Bronchial epithelial cell (primary cell): ENCODE results near the gene XPR1. TPM values are rescaled to one million over a fixed set of nuclear protein-coding genes. Genes with fewer than 3 reads are reported as not detected.
"Not testable (repeated sequence)": the region's sequence is repeated elsewhere in the genome, so short reads cannot be mapped to it uniquely, and the experiment has no call there.

Experiments used
- DNase-seq: peaks from one replicate; pipeline ENCODE4 v3.0.0-alpha.2; 2010; ENCODE audit warnings: low read depth
- FAIRE-seq: peaks from 2 replicates; lab custom pipeline; 2011; peaks lifted over from hg19 to GRCh38; lab: Jason Lieb, UNC
- H3K27me3 ChIP-seq: 2 replicates; pipeline ENCODE4 v1.5.1; 2011; ENCODE audit warnings: low read length; ENCODE audit not compliant: control insufficient read depth, insufficient read depth
- H3K36me3 ChIP-seq: 2 replicates; pipeline ENCODE4 v1.5.1; 2011; ENCODE audit warnings: low read length; ENCODE audit not compliant: control insufficient read depth, insufficient read depth
- H3K4me3 ChIP-seq: 2 replicates; pipeline ENCODE4 v1.5.1; 2011; ENCODE audit warnings: mild to moderate bottlenecking, low read depth, low read length, control low read depth
- total RNA-seq: library from RNA; depleted of rRNA; stranded (reverse); fragments of >200 nt; gene quantifications from 2 replicates; pipeline ENCODE4 v1.2.1, GENCODE V29; 2014
- TF ChIP-seq, protein P1 (sequence below): IDR thresholded peaks from 2 replicates; pipeline ENCODE4 v1.5.1; 2011; ENCODE audit warnings: mild to moderate bottlenecking, moderate library complexity, low read length, control low read depth, inconsistent platforms; ENCODE audit not compliant: insufficient read depth, severe bottlenecking

XPR1 gene
- total RNA-seq, 1 donor from 2014 or later, result 35.0 TPM

DNA sequence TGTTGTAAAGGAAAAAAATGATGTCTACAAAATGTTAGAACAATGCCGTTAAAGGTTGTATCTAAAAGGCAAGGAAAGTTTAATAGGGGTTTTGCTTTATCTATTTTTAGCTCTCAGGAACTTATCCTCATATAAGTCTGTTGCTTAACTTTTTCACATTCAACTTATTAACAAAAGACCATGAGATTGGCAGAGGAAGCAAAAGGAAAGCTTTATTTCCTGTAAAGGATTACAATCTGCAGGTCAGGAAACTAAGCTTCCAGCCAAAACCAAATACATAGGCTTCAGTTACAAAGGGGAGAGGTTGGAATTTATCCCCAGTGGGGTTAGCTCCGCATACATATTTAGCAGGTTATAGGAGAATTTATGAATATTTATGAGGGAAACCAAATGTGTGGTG, 222.2 kb downstream of the XPR1 start:
- Histone ChIP-seq H3K27me3 (no peaks in the 10 kb centered on the region), H3K4me3 (no peak overlapping the region), H3K36me3 (no peaks in the 10 kb centered on the region)
- TF ChIP-seq, protein P1, sequence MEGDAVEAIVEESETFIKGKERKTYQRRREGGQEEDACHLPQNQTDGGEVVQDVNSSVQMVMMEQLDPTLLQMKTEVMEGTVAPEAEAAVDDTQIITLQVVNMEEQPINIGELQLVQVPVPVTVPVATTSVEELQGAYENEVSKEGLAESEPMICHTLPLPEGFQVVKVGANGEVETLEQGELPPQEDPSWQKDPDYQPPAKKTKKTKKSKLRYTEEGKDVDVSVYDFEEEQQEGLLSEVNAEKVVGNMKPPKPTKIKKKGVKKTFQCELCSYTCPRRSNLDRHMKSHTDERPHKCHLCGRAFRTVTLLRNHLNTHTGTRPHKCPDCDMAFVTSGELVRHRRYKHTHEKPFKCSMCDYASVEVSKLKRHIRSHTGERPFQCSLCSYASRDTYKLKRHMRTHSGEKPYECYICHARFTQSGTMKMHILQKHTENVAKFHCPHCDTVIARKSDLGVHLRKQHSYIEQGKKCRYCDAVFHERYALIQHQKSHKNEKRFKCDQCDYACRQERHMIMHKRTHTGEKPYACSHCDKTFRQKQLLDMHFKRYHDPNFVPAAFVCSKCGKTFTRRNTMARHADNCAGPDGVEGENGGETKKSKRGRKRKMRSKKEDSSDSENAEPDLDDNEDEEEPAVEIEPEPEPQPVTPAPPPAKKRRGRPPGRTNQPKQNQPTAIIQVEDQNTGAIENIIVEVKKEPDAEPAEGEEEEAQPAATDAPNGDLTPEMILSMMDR, result no peak
- DNase-seq (no peak), FAIRE-seq (no peak)

DNA sequence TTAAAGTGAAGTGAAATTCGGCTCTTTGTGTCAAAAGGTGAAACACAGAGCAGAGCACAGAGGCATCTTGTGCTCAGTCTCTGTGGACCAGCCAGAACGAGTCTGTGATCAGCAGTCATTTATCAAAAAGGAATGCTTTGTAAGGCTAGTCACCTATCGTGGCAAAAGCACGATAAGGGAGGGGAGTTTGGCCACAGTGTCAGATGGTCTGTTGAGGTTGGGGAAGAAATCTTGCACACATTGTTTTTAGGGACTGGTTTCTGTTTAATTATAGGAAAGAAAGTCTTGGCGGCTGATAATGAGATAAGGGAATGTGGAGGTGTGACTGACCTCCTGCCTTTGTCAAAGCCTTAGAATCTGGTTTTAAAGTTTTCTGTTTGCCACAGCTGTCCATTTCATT, 222.6 kb downstream of the XPR1 start:
- Histone ChIP-seq H3K27me3 (no peaks in the 10 kb centered on the region), H3K4me3 (no peak overlapping the region), H3K36me3 (no peaks in the 10 kb centered on the region)
- no peak for DNase-seq
- no peak for FAIRE-seq
- TF ChIP-seq, protein P1, result no peak

DNA sequence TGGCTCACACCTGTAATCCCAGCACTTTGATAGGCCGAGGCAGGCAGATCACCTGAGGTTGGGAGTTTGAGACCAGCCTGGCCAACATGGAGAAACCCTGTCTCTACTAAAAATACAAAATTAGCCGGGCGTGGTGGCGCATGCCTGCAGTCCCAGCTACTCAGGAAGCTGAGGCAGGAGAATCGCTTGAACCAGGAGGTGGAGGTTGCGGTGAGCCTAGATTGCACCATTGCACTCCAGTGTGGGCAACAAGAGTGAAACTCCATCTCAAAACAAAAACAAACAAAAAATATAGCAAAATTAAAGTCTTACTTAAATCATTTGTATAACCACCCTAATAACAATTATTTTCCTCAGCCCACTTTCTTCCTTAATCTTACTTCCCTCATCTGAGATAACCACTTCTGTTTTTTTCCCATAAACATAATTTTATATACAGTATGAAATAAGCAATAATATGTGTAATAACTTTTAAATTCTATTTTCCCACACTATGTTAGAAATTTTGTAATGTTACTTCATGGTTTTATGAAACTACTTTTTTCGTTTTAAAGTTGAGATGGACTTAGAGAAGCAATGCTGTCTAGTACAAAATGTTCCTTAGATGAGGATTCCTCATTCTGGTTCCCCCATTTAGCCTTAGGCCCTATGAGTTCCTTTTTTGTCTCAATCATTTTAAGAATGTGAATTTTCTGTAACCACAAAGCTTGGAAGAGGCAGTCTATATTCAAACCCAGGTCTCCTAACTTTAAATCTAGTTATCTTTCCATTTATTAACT, 226.3 kb downstream of the XPR1 start:
- not testable (repeated sequence) for FAIRE-seq, H3K36me3 ChIP-seq, H3K27me3 ChIP-seq, DNase-seq, H3K4me3 ChIP-seq

DNA sequence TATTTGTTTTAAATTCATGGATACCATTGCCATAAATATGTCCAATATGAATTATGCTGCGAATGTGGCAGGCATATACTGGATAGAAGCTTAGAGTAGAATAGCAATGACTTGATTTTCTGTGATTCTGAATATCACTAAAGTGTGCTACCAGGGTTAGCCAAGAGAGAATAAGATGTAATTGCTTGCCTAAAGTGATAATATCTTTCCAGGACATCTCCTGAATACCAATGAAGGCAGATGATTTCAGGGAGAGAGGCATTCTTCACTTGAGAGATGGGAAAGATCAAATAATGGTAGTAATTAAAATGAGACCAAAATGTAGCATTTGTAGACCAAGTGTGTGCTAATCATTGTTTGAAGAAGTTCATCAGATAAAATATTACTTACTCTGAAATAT, 227.5 kb downstream of the XPR1 start:
- TF ChIP-seq, protein P1, result no peak
- no peak for DNase-seq
- Histone ChIP-seq H3K4me3 (no peak overlapping the region), H3K36me3 (no peaks in the 10 kb centered on the region), H3K27me3 (no peaks in the 10 kb centered on the region)
- FAIRE-seq, result no peak

DNA sequence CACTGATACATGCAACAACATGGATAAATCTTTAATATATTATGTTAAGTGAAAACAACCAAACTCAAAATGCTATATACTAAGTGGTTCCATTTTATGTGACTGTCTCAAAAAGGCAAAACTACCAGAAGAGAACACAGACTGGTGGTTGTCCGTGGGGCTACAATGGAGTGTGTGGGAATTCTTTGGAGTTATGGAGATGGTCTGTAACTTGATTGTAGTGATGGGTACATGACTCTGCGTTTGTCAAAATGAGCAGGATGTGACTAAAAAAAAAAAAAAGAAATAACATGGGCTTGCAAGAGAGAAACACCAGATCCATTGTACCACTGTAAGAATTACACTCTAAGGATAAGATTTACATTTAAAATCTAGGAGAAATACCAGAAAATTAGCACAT, 228.7 kb downstream of the XPR1 start:
- Histone ChIP-seq H3K36me3 (no peaks in the 10 kb centered on the region), H3K27me3 (no peaks in the 10 kb centered on the region), H3K4me3 (no peak overlapping the region)
- no peak for DNase-seq
- TF ChIP-seq, protein P1, result no peak
- no peak for FAIRE-seq

DNA sequence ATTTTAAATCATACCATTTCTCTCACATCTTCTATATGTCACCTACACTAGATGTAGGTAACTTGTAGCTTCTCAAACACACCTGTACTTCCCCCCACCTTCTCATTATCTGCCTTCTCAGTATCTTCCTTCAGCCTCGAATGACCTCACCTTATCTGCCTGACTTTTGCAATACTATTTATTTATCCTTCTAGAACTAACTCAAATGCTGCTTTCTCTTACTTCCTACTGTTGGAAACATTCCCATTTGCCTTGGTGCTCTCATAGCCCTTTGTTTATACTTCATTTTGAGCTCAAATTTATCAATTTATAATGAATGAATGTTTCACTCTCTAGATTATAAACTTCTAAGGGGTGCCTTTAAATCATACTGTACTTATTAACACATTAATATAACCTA, 230.5 kb downstream of the XPR1 start:
- no peaks in the 10 kb centered on the region for H3K27me3 ChIP-seq

More for the DNA sequence above, 230.5 kb downstream of the XPR1 start:
- Histone ChIP-seq H3K4me3 (no peak overlapping the region), H3K36me3 (no peaks in the 10 kb centered on the region)
- TF ChIP-seq, protein P1, result no peak
- DNase-seq (peak; percentile 13), FAIRE-seq (no peak)
